Right renal cortex interstitium (tissue), 3 donors: Measurements from ENCODE around the gene ALAS2. TPM values are rescaled to one million over a fixed set of nuclear protein-coding genes. Genes with fewer than 3 reads are reported as not detected.

ENCODE experiments used
- polyA plus RNA-seq, 3 donors: library from polyadenylated mRNA; unstranded; fragments of 120-200 nt; gene quantifications; one replicate each; pipeline ENCODE4 v1.2.1, GENCODE V29; 2013; ENCODE audit not compliant: insufficient read length in 3 of 3

Gene ALAS2
- polyA plus RNA-seq, 3 donors, result 13.6 to 23.3 (median 17.4) TPM

Other genes with a start within 250 kb of the ALAS2 start
- under 1 TPM; 0.03 to 0.18 (median 0.03) TPM for gene ITIH6, start 232.7 kb downstream of the ALAS2 start, polyA plus RNA-seq
- gene MAGED2, start 223.2 kb downstream of the ALAS2 start, polyA plus RNA-seq, result 100 to 1,000 TPM; 664 to 804 (median 735) TPM
- gene TRO, start 110.2 kb downstream of the ALAS2 start, polyA plus RNA-seq, result 100 to 1,000 TPM in 2 of 3 donors, 10 to 100 TPM in 1; 87.2 to 116 (median 103) TPM
- under 1 TPM; 0.38 to 0.54 (median 0.43) TPM for gene PFKFB1, start 36.8 kb downstream of the ALAS2 start, polyA plus RNA-seq
- gene APEX2, start 30.6 kb downstream of the ALAS2 start, polyA plus RNA-seq, result 10 to 100 TPM; 14.7 to 15.1 (median 15.0) TPM
- not detected for gene PAGE2B, start 44.1 kb upstream of the ALAS2 start, polyA plus RNA-seq
- gene PAGE2, start 58.0 kb upstream of the ALAS2 start, polyA plus RNA-seq, result not detected
- not detected for gene PAGE5, start 189.4 kb upstream of the ALAS2 start, polyA plus RNA-seq
- not detected for gene PAGE3, start 233.9 kb upstream of the ALAS2 start, polyA plus RNA-seq